ENCODE results near the gene VGF.

DNA sequence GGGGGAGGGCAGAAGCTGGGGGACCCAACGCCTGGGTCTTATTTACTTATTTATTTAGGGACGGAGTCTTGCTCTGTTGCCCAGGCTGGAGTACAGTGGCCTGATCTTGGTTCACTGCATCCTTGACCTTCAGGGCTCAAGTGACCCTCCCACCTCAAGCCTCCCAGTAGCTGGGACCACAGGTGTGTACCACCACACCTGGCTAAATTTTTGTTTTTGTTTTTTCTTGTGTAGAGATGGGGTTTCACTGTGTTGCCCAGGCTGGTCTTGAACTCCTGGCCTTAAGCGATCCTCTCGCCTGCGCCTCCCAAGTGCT lies 37.2 kb upstream of the VGF start:
- TF ChIP-seq POLR2AphosphoS5 (IDR thresholded peaks at IDR 0.05; ENCODE audit: borderline replicate concordance, low read depth, low read length) (no peak), EZH2 (IDR thresholded peaks at IDR 0.05) (no peak)

Measured in SK-N-MC (cell line).